Esophagus squamous epithelium (tissue), 4 donors: ENCODE data around the gene FKTN.

Experiments
- CTCF ChIP-seq, 6 experiments: fragments of 450-650 bp in 4 of 6; fragments of 200-600 bp in 2 of 6; sonication (generic) in 2 of 6; IDR thresholded peaks; one replicate each; pipeline ENCODE4 v1.5.1; 2016 to 2019; ENCODE audit warnings: antibody characterized with exemption in 6 of 6, mild to moderate bottlenecking in 4 of 6, moderate library complexity in 4 of 6
- POLR2A ChIP-seq, 4 donors: fragments of 450-650 bp; IDR thresholded peaks; one replicate each; pipeline ENCODE4 v1.6.1; 2017; ENCODE audit warnings: antibody characterized with exemption in 4 of 4, mild to moderate bottlenecking in 4 of 4, moderate library complexity in 3 of 4

DNA sequence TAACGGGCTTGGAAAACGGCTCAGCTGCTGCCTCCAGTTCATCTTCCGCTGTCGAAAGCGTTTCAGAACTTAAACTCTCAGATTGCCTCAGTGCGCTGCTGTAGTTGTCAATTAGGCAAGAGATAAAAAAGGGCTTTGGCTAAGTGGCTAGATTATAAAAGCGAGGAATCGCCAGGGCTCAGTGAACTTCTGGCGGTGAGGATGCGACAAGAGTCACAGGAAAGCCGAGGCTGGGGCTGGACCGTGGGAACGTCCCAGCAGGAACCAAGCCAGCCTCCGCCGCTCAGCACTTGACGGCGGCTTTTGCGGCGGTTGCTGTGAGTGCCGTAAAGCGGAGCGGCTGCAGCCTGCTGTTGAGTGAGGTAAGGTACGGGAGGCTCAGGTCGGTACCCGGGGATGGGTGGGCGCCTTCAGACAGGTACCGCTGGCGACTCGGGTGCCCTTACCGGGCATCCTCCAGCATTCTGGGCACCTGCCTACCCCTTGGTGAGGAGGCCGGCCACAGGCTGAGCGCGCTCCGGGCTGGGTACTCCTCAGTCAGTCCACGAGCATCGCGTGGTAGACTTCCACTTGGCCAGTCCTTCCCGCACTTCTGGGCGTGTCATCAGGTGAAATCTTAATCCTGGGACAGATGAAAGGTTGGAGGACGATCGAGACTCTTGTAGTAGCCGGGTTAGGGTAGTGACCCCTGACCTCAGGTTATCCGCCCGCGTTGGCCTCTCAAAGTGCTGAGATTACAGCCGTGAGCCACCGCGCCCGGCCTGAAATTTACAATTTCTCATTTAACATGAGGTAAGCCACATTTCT is at the start of gene FKTN:
- TF ChIP-seq CTCF (IDR thresholded peaks at IDR 0.05): no peak
- peak in 1 of 4 donors; percentile 24 for TF ChIP-seq POLR2A (IDR thresholded peaks at IDR 0.05)
